ENCODE measurements around the gene MICAL3.

The MICAL3 gene

DNA sequence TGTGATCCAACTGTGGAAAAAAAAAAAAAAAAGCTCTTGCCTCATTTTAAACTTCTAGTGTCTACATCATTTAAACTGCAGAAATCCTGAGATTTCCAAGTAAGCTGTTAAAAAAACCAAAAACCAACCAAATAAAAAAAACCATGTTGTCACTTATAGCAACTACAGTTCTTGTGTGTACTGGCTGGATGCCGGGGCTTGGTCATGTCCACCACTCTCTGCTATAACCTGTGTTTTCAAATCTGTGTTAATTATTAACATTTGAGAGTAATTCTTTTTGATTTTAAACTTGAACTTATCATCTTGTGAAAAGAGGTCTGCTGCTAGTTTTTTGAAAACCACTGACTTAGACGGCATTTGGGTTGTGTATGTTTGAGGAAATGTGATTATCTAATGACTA lies 217.9 kb downstream of the MICAL3 start:
- FAIRE-seq, result peak; percentile 41

DNA sequence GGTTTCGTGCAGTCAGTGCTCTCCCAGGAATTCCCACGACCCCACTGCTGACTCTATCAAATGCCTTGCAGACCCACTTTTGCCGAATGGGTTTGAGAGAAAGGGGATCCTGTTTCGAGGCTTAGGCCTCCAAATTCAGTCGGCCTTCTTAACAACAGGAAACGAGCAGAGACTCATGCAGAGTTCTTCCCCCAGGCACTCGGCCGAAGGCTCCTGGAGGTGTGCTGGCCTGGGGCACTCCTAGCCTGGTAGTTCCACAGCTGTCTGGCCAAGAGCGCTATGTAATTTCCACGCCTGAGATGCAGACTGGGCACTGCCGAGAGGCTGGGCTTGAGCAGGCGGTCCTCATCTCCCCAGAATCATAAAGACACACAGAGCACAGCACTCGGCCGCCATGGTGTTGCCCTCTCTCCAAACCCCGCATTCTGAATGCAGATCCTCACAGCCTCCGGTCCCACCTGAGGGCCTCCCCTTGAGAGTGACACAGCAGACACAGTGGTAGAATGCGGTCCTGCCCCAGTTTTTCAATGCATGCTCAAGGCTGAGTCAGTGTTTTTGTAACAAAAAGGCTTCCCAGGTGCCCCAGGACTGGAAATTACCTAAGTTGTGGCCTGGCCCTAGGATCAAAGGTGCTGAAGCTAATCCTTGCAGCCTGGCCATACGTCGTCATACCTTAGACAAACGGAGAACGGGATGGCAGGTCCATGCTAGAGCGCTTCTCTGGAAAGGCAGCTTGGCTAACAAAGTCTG lies 219.9 kb downstream of the MICAL3 start:
- no peak for FAIRE-seq

DNA sequence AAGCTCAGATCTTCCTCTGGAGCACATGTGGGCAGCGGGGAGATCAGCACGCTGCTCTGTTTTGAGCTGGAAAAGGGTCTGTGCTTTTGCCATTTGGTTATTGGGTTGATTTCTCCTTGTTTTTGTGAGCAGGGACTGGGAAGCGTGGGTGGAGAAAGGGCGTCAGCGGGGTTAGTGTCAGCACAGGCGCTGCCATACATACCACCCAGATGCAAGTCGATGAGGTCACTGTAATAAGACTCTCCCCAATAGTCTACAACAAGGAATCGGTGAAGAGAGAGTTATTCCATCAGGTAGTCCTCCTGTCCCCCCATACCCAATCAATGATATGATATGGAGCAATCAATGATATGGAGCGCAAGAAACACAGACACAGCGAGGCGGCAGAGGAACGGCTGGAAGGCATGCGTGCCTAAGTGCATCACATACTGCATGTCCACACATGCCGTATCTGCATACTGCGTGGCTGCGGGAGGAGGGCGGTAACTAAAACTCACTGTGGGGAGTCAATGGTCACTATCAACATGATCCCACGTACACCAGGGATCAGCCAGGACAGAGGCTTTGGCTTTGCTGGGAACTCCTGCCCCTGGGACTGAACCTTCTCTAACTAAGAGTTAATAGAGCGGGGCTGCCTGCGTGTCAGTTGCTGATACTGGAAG lies 220.6 kb downstream of the MICAL3 start:
- FAIRE-seq, result no peak

DNA sequence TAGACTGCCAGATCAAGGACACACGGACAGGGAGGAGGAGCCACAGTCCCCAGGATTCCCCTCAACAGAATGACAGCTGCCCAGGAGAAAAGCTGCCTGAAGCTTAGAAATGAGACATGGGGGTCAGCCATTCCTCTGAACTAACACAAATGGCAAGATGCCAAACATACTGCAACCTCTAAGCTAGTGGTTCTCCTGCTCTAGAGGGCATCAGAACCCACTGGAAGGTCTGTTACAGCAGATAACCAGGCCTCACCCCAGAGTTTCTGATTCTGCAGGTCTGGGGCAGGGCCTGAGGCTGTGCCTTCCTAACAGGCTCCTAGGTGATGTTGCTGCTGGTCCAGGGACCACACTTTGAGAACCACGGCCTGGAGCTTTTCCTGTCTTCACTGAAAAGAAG lies 221.5 kb downstream of the MICAL3 start:
- no peak for FAIRE-seq

DNA sequence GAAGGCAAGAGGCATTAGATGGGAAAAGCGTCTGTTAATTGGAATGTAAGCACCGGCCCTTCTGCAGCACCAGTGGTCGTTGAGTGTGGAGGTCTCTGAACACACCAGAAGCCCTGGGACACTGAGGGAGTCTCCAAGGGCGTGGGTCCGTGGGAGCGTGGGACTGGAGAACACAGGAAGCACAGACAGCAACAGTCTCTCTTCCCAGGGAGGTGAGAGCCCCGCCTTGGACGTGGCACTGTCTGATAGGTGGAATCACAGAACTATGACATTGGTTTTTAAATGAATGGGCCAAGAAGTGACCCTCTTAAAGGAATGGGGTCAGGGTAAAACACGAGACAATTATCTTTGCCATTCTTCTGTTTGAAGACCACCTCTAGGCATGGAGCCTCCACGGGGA lies 221.9 kb downstream of the MICAL3 start:
- no peak for FAIRE-seq

DNA sequence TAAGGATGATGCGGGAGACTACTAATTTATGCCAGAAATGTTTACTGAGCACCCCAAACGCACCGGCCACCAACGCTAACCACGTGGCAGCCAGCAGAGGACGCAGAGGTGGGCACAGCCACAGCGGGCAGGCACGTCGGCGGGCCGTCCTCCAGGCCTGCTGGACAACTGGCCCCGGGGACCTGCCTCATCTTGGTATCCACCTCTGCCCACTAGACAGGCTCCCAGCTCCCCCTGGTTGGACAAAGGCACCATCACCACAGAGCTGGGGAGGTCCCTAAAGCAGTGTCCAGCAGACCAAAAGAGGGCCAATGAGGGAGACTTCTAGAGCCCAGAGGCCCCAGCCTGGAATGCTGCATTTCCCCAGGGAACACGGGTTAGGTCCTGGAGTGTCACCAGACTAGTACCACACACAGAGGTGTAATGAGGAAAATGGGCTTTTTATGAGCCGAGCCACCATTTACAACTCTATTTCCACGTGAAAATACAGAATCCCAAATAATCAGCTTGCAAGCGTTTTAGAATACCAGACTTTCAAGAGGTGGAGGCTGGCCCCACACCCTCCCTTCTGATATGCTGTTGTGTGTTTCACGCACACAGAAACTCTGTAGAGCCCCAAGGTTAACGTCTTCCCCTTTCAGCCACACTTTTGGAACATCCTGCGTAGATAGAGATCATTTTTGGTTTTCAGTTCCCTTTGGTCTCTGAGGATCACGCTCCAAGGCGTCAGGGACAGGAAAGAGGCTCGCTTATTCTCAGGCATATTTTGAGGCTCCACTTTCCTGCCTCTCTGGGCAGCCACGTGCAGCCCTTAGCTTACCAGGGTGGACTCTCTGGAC lies 226.4 kb downstream of the MICAL3 start:
- no peak for FAIRE-seq

DNA sequence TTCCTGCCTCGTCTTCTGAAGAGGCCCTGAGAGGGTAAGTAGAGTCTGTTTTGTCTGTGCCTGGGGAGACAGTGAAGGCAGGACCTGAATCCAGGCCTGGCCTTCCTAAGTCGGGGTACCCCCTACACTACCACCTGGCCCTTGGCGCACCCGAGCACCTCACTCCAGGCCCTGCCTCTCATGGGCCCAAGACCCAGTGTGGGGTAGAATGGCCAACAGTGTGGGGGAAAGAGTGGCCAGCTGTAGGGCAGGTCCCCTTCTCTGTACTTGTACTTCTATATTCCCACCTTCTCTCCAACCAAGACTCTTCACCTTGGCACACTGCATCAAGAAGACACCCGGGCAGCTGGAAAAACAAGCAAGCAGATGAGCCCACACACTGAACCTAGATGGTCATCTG lies 227.7 kb downstream of the MICAL3 start:
- no peak for FAIRE-seq

DNA sequence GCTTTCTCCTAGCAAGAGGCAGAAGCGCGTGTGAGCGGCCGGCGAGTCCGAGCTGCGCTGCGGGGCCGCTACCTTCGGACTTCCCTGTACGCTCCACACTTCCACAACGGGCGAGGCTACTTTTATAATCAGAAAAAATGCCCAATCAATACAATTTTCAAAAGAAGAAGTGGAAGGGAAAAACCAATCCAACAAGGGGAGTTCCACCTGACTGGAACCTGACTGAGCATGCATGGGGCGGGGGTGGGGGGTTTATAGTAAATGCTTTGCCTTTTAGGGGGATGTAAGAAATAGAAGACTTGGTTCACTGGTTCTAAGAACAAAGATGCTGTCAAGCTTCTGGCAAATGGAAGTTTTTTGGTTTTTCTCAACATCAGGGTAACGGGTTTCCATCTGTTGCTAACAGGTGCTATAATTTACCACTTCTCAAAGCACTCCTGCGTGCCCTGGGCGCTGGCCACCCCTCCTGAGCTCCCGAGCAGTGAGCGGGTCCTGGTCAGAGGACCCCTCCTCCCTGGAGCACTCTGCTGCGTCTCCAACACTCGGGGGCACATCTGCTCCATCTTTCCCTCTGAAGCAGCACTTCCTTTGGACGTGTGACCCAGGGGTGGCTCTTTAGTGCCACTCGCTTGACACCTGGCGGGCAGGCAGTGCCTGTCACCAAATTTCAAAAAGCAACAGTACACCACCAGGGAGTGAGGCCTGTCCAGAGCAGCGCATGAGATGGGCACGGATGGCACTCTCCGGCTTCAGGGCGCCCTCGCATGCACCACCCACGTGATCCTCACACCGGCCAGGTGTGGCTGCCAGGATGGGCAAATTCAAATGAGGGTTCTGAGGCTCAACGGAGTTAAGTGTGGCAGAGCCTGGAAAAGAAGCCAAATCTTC lies 228.5 kb downstream of the MICAL3 start:
- no peak for FAIRE-seq

DNA sequence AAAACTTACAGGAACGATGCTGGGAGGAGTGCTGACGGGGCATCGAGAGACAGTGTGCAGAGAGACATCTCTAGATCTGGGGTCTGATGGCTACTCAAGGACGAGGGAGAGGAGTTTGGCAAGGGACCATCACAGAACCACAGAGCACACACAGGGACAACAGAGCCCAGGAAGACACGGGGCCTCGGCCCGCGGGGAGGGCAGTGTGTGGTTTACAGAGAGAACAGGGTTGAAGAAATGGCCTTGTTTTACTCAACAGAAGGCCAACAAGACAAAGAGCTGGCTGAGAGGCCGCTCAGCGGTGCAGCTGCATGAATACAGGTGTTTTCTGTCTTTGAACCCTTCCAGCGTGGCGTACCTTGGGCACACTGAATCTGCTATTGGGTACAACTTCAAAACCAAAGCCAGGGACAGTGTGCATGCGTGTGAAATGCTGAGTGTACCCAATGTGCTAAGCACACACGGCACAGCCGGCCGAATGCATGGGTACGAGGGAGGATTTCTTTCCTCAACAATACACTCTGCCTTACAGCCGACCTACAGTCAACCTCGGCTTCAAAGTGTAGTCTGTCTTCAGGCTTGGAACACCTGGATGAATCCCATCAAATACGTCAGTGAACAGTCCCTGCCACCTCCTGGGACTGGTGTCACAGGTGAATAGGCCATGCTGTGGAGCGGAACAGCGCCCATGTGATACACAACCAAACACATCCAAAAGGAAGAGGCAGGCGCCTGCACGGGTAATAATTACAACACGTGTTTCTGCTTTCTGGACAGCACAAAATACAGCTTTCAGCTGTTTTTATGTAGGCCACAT lies 229.4 kb downstream of the MICAL3 start:
- no peak for FAIRE-seq

DNA sequence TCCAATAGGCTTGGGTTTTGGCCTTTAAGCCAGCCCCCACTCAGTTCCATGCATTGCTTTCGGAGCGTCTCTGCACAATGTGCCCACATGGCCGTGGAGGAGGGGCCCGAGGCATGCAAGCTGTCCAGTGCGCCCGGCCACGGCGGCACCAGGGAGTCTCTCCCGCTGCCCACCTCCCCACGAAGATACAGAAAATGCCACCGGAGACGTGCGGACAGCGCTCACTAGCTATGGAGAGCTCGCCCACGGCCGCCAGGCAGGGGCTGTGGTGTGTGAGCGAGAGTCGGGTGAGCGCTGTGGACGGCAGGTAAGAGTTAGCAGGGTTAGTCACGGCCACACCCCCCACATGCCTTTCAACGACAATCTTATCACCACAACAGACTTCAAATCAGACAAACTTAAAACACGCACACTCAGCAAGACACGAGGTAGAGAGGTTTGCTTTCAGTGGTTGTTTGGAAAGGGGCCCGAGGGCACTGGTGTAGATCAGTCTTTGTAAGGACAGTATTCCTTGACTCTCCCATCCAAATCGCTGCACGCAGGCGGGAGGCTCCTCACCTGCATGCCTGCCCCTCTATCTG lies 231.4 kb downstream of the MICAL3 start:
- FAIRE-seq, result no peak

DNA sequence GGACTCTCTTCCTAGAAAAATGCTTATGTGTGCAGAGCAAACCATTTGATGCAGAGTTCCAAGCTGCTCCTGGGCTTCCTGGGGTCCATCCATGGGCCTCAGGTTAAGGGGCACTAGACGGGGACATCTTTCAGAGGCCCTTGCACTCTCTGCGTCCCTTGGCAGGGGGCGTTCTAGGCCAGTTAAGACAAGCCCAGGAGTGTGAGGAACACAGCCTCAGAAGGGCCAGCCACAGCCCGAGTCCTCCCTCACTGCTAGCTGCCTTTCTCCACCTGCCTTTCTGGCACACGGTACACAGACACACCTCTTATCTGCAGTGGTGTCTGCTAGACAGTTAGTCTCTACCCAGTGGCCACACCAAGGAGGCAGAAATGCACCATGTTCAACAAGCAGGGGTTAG lies 232.1 kb downstream of the MICAL3 start:
- no peak for FAIRE-seq

DNA sequence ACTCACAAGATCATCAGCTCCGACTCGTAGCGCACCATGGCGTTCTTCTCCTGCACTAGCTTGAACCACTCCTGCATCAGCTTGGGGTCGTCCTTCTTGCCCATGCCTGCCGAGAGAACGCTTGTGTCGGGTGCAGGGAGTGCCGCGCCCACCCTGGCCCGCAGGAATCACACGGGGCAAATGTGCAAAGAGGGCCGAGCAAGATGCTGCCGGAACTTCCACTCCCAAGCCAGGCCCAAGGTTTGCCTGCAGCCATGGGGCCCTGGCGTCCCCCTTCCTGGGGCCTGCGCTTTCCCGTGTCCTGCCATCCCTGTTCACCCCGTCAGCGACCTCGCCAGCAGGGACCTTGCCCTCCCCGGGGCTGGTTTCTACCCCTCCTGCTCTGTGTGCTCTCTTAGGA lies 233.2 kb downstream of the MICAL3 start:
- FAIRE-seq, result no peak

DNA sequence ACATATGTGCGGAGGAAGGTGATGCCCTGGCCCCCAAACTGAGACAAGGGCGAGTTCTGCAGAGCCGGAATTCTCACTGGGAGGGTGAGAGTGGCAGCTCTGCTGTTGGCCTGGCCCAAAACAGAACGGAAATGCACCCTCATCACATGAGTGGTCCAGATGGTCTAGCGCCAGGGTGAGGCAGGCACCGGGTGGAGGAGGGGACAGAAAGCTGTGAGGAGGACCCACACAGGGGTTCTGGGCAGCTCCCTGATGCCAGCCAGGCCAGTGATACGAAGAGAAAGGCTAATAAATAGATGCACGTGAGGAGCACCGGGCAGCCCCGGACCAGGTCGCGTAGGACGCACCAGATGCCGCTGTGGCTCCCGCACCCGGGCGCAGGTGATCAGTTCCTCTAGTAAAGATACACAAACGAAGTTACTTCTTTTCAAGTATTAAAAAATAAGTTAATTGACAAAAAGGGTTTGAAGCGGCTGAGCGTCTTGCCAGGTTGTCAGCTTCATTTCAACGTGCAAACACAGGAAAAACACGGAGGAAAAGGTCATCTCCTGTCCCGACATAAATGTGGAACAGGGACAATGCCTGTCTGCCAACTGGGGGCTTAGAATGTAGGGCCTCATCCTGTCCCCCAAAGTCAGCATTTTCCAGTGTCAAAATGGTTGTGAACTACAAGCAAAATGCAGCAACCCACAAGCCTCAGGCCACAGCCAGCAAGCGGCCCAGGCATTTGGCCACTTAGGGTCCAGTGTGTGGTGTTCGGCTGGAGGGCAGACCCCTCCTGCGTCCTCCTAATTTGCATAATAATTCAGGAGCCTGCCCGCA lies 234.8 kb downstream of the MICAL3 start:
- no peak for FAIRE-seq

DNA sequence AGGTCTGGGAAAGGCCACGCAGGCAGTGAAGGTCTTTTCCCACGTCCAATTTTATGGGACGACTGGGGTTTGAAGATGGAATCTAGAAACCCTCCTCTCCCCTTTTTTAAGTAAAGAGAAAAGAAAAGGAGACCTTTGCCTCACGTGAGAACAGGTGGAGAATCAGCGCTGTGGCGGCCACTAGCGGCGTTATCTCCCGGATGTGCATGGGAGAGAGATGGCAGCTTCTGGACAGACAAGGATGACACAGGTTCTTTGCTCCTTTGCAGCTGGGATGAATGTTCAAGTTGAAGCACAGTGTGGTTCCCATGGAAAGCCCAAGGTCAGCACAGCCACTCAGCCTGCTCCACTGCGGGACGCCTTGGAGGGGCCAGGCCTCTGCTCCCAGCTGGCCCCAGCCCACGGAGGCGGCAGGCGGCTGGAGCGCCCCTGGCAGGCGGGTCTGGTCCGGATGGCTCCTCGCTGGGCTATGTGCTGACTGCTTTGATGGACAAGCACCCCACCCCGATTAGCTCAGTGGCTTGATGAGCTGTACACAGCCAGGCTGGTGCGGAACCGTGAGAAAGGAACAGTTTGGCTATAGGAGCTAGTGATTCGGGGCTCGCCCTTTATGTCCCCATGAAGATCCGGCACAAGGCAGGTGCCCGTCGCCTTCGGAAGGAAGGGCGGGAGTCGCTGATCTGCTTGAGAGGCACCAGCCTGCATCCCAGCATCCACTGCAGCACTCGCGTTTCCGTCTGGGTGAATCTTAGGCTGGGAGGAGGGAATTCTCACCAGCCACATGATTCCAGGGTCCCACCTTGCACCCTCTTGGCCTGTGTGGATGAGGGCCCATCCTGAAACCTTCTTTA lies 235.6 kb downstream of the MICAL3 start:
- FAIRE-seq, result no peak

DNA sequence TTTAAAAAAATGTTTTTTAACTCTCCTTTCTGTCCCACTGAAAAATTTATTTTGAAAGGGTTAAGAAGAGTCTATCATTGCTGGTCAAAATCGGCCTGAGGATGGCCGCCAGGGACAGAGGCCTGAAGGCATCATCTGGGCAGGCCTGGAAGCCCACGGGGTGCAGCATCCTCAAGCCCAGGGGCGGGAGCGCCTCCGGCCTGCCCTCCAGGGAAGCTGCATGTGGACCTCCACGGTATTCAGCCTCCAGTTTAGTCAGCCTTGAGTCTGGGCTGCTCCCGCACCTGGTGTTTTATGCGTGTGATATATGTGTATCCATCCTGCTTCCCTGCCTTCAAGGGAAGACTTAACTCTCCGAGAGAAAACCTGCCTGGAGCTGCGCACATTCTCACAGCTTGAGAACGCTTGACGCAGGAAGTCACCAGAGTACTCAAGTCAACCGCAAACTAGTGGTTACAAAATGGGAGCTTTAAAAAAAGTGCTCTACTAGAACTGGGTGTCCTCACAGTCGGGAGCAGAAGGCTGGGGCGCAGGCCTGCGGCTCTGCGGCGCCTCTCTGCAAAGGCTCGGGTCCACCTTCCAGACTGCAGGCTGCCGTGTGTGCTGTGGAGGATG lies 236.5 kb downstream of the MICAL3 start:
- FAIRE-seq, result no peak

DNA sequence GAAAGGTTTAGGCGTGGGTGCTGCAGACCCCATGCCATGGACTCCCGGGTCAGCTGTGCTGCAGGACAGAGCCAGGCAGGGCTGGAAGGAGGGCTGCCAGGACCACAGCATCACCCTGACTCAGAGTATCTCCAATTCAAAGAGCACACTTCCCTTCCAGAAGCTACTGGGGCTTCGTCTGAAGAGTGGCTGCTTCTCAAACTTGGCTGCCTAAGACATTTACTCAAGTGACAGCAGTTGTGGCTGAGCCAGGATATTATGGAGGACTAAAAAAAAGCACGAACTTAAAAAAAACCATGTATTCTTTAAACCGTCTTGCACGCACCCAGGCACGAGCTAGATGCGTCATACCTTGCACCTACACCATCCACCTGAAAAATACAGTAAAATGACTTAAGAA lies 237.1 kb downstream of the MICAL3 start:
- no peak for FAIRE-seq

DNA sequence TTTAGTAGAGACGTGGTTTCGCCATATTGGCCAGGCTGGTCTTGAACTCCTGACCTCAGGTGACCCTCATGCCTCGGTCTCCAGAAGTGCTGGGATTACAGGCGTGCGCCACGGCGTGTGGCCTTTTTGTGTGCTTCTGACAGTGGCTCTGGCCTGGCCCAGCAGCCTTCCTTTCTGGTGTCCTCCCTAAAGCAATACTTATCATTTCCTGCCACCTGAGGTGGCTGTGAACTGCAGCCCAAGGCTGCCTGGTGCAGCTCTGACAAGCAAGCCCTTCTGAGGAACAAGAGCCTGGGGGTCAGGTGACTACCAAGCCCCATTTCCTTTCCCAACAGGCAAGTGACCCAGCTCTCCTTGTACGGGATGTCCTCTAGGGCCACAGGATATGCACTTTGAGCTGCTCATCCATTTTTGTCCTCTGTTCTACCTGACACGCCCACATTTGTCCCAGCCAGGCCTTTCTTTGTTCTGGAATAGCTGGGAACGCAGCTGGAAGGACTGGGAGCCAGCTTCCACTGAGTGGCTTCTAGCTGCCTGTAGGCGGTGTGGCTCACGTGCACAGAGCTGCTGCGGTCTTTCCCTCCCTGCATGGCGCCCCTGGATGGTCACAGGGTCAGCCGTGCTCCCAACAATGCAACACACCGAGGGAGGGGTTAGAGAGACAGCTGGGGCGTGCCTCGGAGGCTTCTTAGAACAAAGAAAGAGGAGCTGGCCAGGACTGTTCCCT lies 237.8 kb downstream of the MICAL3 start:
- no peak for FAIRE-seq
